ENCODE data around the gene GALNT14. TPM values are rescaled to one million over a fixed set of nuclear protein-coding genes. Genes with fewer than 3 reads are reported as not detected.

GALNT14 gene
- total and polyA plus RNA-seq, 5 donors from 2014 or later, result not detected

DNA sequence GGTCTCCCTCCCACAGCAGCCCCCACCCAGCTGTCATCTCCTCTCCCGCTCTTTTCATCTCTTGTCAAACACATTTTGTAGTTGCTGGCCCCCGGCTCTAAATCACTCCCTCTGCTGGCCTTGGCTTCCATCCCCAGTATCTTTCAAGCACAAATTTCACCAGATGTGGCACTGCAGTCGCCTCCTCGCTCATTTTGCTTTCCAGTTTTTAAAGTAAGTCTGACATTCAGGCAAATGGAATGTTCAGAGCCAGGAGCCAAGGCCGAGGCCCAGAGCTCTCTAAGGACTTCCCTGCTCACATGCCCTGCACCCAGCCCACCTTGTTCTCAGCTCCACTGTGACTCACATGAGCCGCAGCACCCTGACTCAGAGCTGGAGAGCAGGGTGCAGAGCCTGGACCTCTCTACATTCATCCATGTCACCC is 158.4 kb downstream of the GALNT14 start:
- Histone ChIP-seq H3K27me3 (ENCODE audit: control insufficient read depth, insufficient read depth, low read length) (no peaks in the 10 kb centered on the region), H3K36me3 (ENCODE audit: control insufficient read depth, insufficient read depth, low read length) (no peaks in the 10 kb centered on the region), H3K27ac (ENCODE audit: insufficient read depth, low read length, poor library complexity, severe bottlenecking) (no peak overlapping the region), H3K9me3 (ENCODE audit: control insufficient read depth in 2 of 2, low read length in 2 of 2) (no peaks in the 10 kb centered on the region), H3K4me1 (ENCODE audit: control insufficient read depth, insufficient read depth, low read length, poor library complexity, severe bottlenecking) (no peaks in the 10 kb centered on the region), H3K4me3 (ENCODE audit: low read depth, low read length) (no peak overlapping the region)
- H3K27me3 Mint-ChIP-seq, result peaks cover 7% of the 10 kb centered on the region
- no peak overlapping the region for H3K4me3 Mint-ChIP-seq
- no peaks in the 10 kb centered on the region for H3K36me3 Mint-ChIP-seq
- H3K4me1 Mint-ChIP-seq, result no peaks in the 10 kb centered on the region
- no peaks in the 10 kb centered on the region for H3K9me3 Mint-ChIP-seq
- ATAC-seq (ENCODE audit: low read depth in 2 of 2), result no peak
- no peak overlapping the region for H3K27ac Mint-ChIP-seq
- no peak for DNase-seq

DNA sequence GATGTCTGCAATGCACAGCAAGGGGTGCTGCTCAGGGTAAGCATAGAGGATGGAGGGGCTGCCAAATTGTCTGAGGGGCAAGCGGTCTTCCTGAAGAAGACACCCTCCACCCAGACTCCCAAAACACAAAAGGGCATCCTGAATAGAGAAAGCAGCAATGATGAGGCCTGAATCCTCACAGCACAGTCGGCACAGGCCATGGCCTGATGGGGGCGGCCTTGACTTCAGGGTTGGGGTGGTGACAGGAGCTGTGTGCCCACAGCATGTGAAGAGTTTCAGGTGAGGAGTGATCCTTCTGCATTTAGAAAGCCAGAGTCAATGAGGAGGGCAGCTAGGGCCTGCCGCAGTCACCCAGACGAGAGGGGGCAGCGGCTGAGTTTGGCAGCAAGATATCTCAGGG is 159.4 kb downstream of the GALNT14 start:
- H3K27ac ChIP-seq (ENCODE audit: insufficient read depth, low read length, poor library complexity, severe bottlenecking), result no peak overlapping the region
- H3K4me3 Mint-ChIP-seq, result no peak overlapping the region
- H3K9me3 ChIP-seq (ENCODE audit: control insufficient read depth in 2 of 2, low read length in 2 of 2), result no peaks in the 10 kb centered on the region
- H3K4me3 ChIP-seq (ENCODE audit: low read depth, low read length), result no peak overlapping the region
- ATAC-seq (ENCODE audit: low read depth in 2 of 2) (no peak), DNase-seq (no peak)
- H3K36me3 Mint-ChIP-seq, result no peaks in the 10 kb centered on the region
- no peaks in the 10 kb centered on the region for H3K36me3 ChIP-seq (ENCODE audit: control insufficient read depth, insufficient read depth, low read length)
- H3K4me1 ChIP-seq (ENCODE audit: control insufficient read depth, insufficient read depth, low read length, poor library complexity, severe bottlenecking), result no peaks in the 10 kb centered on the region
- H3K27me3 Mint-ChIP-seq, result no peaks in the 10 kb centered on the region
- no peaks in the 10 kb centered on the region for H3K4me1 Mint-ChIP-seq
- H3K27me3 ChIP-seq (ENCODE audit: control insufficient read depth, insufficient read depth, low read length), result no peaks in the 10 kb centered on the region
- no peaks in the 10 kb centered on the region for H3K9me3 Mint-ChIP-seq
- H3K27ac Mint-ChIP-seq, result no peak overlapping the region

DNA sequence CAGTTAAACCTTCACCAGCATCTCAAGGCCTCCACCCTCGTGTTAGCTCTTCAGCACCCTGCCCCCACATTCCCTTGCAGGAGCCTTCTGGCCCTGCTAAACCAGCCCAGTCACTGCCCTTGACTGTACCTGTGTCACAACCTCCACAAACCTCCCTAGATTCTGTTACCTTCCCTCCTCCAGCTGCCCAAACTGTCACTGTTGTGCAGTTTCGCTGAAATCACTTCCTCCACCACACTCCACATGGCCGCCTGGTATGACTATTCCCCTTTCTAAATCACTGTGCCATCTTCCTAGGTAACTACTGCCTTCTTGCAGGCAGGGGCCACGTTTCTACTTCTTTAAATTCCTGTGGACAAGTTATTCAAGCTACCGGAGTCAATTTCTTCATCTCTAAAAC is 160.2 kb downstream of the GALNT14 start:
- Histone ChIP-seq H3K27ac (ENCODE audit: insufficient read depth, low read length, poor library complexity, severe bottlenecking) (no peak overlapping the region), H3K4me3 (ENCODE audit: low read depth, low read length) (no peak overlapping the region), H3K9me3 (ENCODE audit: control insufficient read depth in 2 of 2, low read length in 2 of 2) (no peaks in the 10 kb centered on the region), H3K27me3 (ENCODE audit: control insufficient read depth, insufficient read depth, low read length) (no peaks in the 10 kb centered on the region), H3K36me3 (ENCODE audit: control insufficient read depth, insufficient read depth, low read length) (no peaks in the 10 kb centered on the region), H3K4me1 (ENCODE audit: control insufficient read depth, insufficient read depth, low read length, poor library complexity, severe bottlenecking) (no peaks in the 10 kb centered on the region)
- ATAC-seq (ENCODE audit: low read depth in 2 of 2) (no peak), DNase-seq (no peak)
- no peak overlapping the region for H3K27ac Mint-ChIP-seq
- H3K4me3 Mint-ChIP-seq, result no peak overlapping the region
- no peaks in the 10 kb centered on the region for H3K27me3 Mint-ChIP-seq
- H3K4me1 Mint-ChIP-seq, result no peaks in the 10 kb centered on the region
- no peaks in the 10 kb centered on the region for H3K9me3 Mint-ChIP-seq
- H3K36me3 Mint-ChIP-seq, result no peaks in the 10 kb centered on the region

DNA sequence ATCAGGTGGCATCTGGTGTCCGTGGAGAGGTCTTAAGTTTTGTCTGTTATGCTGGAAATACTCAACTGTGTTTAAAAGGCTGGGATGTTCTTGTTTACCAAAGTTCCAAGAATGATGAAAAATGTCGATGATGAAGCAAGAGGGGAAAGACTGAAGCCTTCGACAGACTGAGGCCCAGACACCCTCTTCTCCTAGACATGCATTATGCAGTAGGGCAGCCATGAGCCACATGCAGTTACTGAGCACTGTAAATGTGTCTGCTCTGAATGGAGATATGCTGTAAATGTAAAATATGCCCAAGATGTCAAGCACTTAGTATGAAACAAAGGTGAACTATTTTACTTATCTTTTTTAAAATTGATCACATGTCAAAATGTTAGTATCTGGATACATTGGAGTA is 163.1 kb downstream of the GALNT14 start:
- Mint-ChIP-seq H3K27me3 (no peaks in the 10 kb centered on the region), H3K4me3 (no peak overlapping the region), H3K36me3 (no peaks in the 10 kb centered on the region), H3K27ac (no peak overlapping the region), H3K9me3 (peaks cover 0 to 1% (median 0%) of the 10 kb centered on the region in 7 donors), H3K4me1 (no peaks in the 10 kb centered on the region)
- Histone ChIP-seq H3K27me3 (ENCODE audit: control insufficient read depth, insufficient read depth, low read length) (no peaks in the 10 kb centered on the region), H3K36me3 (ENCODE audit: control insufficient read depth, insufficient read depth, low read length) (no peaks in the 10 kb centered on the region), H3K4me3 (ENCODE audit: low read depth, low read length) (no peak overlapping the region), H3K27ac (ENCODE audit: insufficient read depth, low read length, poor library complexity, severe bottlenecking) (no peak overlapping the region), H3K9me3 (ENCODE audit: control insufficient read depth in 2 of 2, low read length in 2 of 2) (no peaks in the 10 kb centered on the region), H3K4me1 (ENCODE audit: control insufficient read depth, insufficient read depth, low read length, poor library complexity, severe bottlenecking) (no peaks in the 10 kb centered on the region)
- ATAC-seq (ENCODE audit: low read depth in 2 of 2) (no peak), DNase-seq (no peak)

DNA sequence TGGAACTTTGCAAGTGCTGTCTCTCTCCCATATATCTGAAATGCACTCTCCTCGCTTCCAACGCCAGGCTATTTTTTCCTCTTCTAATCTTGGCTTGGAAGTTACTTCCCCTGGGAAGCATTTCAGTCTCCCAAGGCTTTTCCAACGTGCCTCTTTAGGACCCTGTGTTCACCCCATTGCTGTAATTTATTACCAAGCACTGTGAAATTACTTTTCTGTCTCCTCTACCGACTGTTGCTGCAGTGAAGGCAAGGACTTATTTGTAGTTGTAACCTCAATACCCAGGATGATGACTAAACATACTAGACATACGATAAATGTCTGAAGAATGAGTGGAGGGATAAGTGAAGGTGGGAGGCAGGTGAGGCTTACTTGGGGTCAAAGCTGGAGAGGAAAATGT is 163.7 kb downstream of the GALNT14 start:
- H3K4me1 ChIP-seq (ENCODE audit: control insufficient read depth, insufficient read depth, low read length, poor library complexity, severe bottlenecking), result no peaks in the 10 kb centered on the region
- H3K27ac Mint-ChIP-seq, result no peak overlapping the region
- no peaks in the 10 kb centered on the region for H3K4me1 Mint-ChIP-seq
- H3K9me3 ChIP-seq (ENCODE audit: control insufficient read depth in 2 of 2, low read length in 2 of 2), result no peaks in the 10 kb centered on the region
- H3K27ac ChIP-seq (ENCODE audit: insufficient read depth, low read length, poor library complexity, severe bottlenecking), result no peak overlapping the region
- H3K4me3 Mint-ChIP-seq, result no peak overlapping the region
- H3K36me3 Mint-ChIP-seq, result no peaks in the 10 kb centered on the region
- H3K27me3 ChIP-seq (ENCODE audit: control insufficient read depth, insufficient read depth, low read length), result no peaks in the 10 kb centered on the region
- H3K4me3 ChIP-seq (ENCODE audit: low read depth, low read length), result no peak overlapping the region
- H3K36me3 ChIP-seq (ENCODE audit: control insufficient read depth, insufficient read depth, low read length), result no peaks in the 10 kb centered on the region
- no peak for ATAC-seq (ENCODE audit: low read depth in 2 of 2)
- peaks cover 0 to 1% (median 0%) of the 10 kb centered on the region in 7 donors for H3K9me3 Mint-ChIP-seq
- H3K27me3 Mint-ChIP-seq, result no peaks in the 10 kb centered on the region
- DNase-seq, result no peak

DNA sequence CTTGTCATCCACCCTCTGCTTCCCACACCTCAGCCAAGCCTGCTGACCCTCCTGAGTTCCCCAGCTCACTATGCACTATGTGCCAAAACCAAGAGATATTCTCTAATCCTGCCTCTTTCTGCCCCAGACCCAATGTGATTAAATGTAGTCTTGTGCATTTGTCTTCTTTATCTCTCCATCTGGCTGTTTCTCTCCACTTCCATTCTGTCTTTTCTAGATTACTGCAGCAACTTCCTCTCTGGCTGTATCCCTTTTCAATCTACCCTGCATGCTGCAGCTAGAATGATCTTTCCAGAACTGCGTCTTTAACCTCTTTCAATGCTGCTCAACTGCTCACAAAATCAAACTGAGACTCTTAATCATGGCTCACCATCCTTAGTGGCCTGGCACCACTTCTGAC is 164.1 kb downstream of the GALNT14 start:
- ATAC-seq (ENCODE audit: low read depth in 2 of 2), result no peak
- H3K27ac Mint-ChIP-seq, result no peak overlapping the region
- H3K27me3 Mint-ChIP-seq, result no peaks in the 10 kb centered on the region

DNA sequence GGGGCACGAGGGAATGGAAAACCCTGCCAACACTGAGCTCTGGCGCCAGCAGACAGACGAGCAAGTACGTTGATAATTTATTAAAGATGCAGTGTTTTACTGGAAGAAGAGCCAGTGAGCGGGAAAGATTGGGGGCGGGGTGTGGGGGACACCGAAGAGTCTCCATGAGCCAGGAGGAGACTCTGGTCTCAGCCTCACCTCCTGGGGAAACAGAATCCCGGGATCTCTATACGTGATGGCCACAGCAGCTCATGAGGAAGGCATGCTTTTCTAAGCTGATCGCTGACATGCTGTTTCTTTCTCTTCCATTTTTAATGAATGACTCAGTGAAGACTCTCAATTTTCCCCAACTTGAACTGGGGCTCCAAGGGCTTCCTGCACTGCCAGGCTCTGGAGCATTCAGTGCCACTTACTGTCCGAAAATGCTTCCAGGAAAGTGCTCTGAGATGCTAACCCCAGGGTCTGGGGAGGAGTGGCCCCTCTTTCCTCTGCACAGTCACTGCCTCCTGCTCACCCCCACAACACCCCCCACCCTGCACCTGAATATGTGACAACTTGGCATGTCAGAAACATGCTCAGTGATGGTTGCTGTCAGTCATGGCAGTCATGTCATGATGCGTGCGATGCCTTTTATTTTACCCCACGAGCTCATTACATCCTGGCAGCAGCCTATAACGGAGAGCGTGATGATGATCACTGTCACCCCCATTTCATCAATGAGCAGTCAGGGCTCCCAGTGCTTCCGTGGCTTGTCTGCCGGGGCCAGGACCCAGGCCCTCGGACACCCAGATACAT is 166.8 kb downstream of the GALNT14 start:
- Mint-ChIP-seq H3K36me3 (no peaks in the 10 kb centered on the region), H3K27me3 (no peaks in the 10 kb centered on the region), H3K27ac (no peak overlapping the region), H3K4me1 (no peaks in the 10 kb centered on the region), H3K9me3 (peaks cover 0 to 1% (median 0%) of the 10 kb centered on the region in 7 donors), H3K4me3 (no peak overlapping the region)
- no peaks in the 10 kb centered on the region for H3K36me3 ChIP-seq (ENCODE audit: control insufficient read depth, insufficient read depth, low read length)
- H3K27ac ChIP-seq (ENCODE audit: insufficient read depth, low read length, poor library complexity, severe bottlenecking), result no peak overlapping the region
- no peaks in the 10 kb centered on the region for H3K9me3 ChIP-seq (ENCODE audit: control insufficient read depth in 2 of 2, low read length in 2 of 2)
- H3K27me3 ChIP-seq (ENCODE audit: control insufficient read depth, insufficient read depth, low read length), result no peaks in the 10 kb centered on the region
- no peak overlapping the region for H3K4me3 ChIP-seq (ENCODE audit: low read depth, low read length)
- DNase-seq (no peak), ATAC-seq (ENCODE audit: low read depth in 2 of 2) (no peak)
- H3K4me1 ChIP-seq (ENCODE audit: control insufficient read depth, insufficient read depth, low read length, poor library complexity, severe bottlenecking), result no peaks in the 10 kb centered on the region

More for the DNA sequence above, 164.1 kb downstream of the GALNT14 start:
- Mint-ChIP-seq H3K9me3 (peaks cover 0 to 1% (median 0%) of the 10 kb centered on the region in 7 donors), H3K36me3 (no peaks in the 10 kb centered on the region), H3K4me3 (no peak overlapping the region), H3K4me1 (no peaks in the 10 kb centered on the region)
- H3K27ac ChIP-seq (ENCODE audit: insufficient read depth, low read length, poor library complexity, severe bottlenecking), result no peak overlapping the region
- H3K36me3 ChIP-seq (ENCODE audit: control insufficient read depth, insufficient read depth, low read length), result no peaks in the 10 kb centered on the region
- H3K4me3 ChIP-seq (ENCODE audit: low read depth, low read length), result no peak overlapping the region
- H3K9me3 ChIP-seq (ENCODE audit: control insufficient read depth in 2 of 2, low read length in 2 of 2), result no peaks in the 10 kb centered on the region
- DNase-seq, result no peak
- no peaks in the 10 kb centered on the region for H3K27me3 ChIP-seq (ENCODE audit: control insufficient read depth, insufficient read depth, low read length)
- no peaks in the 10 kb centered on the region for H3K4me1 ChIP-seq (ENCODE audit: control insufficient read depth, insufficient read depth, low read length, poor library complexity, severe bottlenecking)
